Stimulated activated naive CD8-positive, alpha-beta T cell treated with anti-CD3 and anti-CD28 coated beads, Interleukin-15, Interleukin-2, amounts not matched to agents 100 ng/mL and 50 ng/mL, for 24 hours (primary cell): ENCODE data around the gene TMEM18.

Experiments used
- H3K27ac Mint-ChIP-seq: one replicate; pipeline ENCODE4 v1.8.0; 2021; ENCODE audit warnings: mild to moderate bottlenecking, mixed read lengths
- H3K27me3 Mint-ChIP-seq: one replicate; pipeline ENCODE4 v1.8.0; 2021; ENCODE audit warnings: mixed read lengths
- H3K36me3 Mint-ChIP-seq: one replicate; pipeline ENCODE4 v1.8.0; 2021; ENCODE audit warnings: low read depth, mixed read lengths
- H3K4me1 Mint-ChIP-seq: one replicate; pipeline ENCODE4 v1.8.0; 2021; ENCODE audit warnings: low read depth, mixed read lengths
- H3K4me3 Mint-ChIP-seq: one replicate; pipeline ENCODE4 v1.8.0; 2021; ENCODE audit warnings: mild to moderate bottlenecking, mixed read lengths
- H3K9me3 Mint-ChIP-seq: one replicate; pipeline ENCODE4 v1.8.0; 2021; ENCODE audit warnings: mixed read lengths

Gene TMEM18

DNA sequence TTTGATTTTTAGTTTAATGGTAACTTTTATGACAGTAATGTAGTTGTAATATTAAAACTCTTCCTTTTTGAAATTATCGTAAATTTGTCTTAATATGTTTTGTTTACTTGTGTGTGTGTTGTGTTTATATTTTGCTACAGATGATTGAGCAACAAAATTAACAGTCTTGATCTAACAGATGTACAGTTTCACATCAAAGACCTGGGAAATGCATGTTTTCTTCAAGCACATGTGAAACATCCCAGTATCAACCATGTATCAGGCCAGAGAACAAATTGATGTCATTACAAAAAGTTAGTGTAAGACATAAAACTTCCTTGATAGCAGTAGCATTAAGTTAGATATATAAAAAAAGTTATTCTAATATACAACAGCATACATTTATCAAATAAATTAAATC, 45.5 kb downstream of the TMEM18 start:
- no peaks in the 10 kb centered on the region for H3K36me3 Mint-ChIP-seq
- no peak overlapping the region for H3K4me3 Mint-ChIP-seq
- H3K4me1 Mint-ChIP-seq = no peaks in the 10 kb centered on the region
- H3K9me3 Mint-ChIP-seq = no peaks in the 10 kb centered on the region
- H3K27me3 Mint-ChIP-seq = peaks cover 10% of the 10 kb centered on the region
- no peak overlapping the region for H3K27ac Mint-ChIP-seq

DNA sequence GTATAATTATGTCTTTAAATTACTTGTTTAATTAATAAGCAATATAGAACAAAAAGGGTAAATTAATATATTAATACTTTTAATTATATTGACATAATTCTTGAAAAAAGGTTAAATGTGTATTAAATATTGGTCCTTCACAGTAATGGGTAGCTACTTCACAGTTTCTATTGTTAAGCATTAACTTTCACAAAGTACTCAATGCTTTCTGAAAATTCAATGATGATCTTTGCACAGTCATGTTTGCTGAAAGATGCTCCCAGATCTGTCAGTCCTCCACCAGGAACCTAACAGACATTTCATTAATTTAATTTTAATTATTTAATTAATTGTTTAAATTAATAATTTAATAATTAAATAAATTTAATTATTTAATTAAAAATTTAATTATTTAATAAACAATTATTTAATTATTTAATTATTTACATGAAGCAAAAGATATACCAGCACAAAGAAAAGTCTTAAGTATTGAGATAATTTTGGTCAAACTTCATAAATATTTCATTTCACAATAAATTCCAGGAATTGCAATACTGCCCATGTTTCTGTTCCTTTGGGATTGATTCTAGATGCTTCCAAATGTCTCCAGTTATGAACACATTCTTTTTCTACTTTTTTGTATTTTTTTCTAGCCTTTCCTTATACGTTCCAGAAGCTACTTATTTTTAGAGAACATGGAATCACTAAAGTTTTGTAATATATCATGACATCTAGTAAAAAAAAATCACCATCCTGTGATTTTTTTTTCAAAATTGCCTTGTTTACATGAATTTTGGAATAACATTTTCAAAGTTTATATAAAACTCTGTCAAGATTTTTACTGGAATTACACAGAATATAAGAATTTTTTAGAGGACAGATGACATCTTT, 46.5 kb downstream of the TMEM18 start:
- no peak overlapping the region for H3K4me3 Mint-ChIP-seq
- H3K27ac Mint-ChIP-seq = no peak overlapping the region
- H3K27me3 Mint-ChIP-seq = peaks cover 10% of the 10 kb centered on the region
- H3K9me3 Mint-ChIP-seq = no peaks in the 10 kb centered on the region
- no peaks in the 10 kb centered on the region for H3K36me3 Mint-ChIP-seq
- no peaks in the 10 kb centered on the region for H3K4me1 Mint-ChIP-seq

GRCh38 chr2:629961-630360, 47.2 kb downstream of the TMEM18 start:
- Mint-ChIP-seq H3K9me3 (no peaks in the 10 kb centered on the region), H3K27me3 (peaks cover 10% of the 10 kb centered on the region), H3K36me3 (no peaks in the 10 kb centered on the region), H3K4me1 (no peaks in the 10 kb centered on the region), H3K27ac (no peak overlapping the region), H3K4me3 (no peak overlapping the region)

DNA sequence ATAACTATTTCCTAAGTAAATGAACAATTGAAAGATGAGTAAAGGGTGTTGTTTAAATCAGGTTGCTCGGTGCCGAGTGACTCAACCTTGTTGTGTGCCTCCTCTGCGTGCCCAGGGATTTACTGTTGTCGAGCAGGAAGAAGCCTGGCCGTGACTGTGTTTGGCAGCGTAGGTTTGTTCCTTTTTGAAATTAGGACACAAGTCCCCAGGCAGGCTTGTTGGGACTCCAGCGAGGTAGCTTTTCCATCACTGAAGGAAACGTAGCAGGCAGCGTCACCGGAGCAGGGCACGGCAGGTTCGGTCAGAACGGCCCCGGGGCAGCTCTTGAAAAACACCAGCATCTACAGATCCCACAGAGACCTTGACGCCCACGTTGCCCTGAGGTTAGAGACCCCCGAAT, 48.6 kb downstream of the TMEM18 start:
- Mint-ChIP-seq H3K27ac (no peak overlapping the region), H3K4me1 (no peaks in the 10 kb centered on the region), H3K4me3 (no peak overlapping the region), H3K9me3 (no peaks in the 10 kb centered on the region), H3K36me3 (no peaks in the 10 kb centered on the region), H3K27me3 (peaks cover 10% of the 10 kb centered on the region)

GRCh38 chr2:627926-628560, 49.2 kb downstream of the TMEM18 start:
- no peaks in the 10 kb centered on the region for H3K4me1 Mint-ChIP-seq
- H3K9me3 Mint-ChIP-seq = no peaks in the 10 kb centered on the region
- peaks cover 10% of the 10 kb centered on the region for H3K27me3 Mint-ChIP-seq
- no peaks in the 10 kb centered on the region for H3K36me3 Mint-ChIP-seq
- no peak overlapping the region for H3K4me3 Mint-ChIP-seq
- H3K27ac Mint-ChIP-seq = no peak overlapping the region

DNA sequence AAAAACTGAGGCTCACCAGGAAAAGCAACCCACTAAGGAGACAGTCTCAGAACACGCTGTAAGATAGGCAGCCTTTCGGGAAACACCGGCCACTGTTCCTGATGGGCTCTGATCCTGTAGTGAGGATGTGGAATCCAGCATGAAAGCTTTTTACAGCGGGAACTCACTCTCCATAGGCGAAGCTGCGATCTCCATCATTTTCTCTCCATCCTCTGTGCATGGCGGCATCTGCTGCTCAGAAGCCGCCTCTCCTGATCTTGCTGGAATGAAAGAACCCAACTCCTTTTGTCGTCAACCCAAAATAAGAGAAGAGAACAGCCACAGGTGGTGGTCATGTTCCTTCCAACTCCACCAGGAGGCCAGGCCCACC, 49.9 kb downstream of the TMEM18 start:
- H3K4me1 Mint-ChIP-seq = no peaks in the 10 kb centered on the region
- H3K4me3 Mint-ChIP-seq = no peak overlapping the region
- no peaks in the 10 kb centered on the region for H3K9me3 Mint-ChIP-seq
- no peaks in the 10 kb centered on the region for H3K36me3 Mint-ChIP-seq
- H3K27ac Mint-ChIP-seq = no peak overlapping the region
- H3K27me3 Mint-ChIP-seq = peaks cover 10% of the 10 kb centered on the region

- Mint-ChIP-seq H3K36me3 (no peaks in the 10 kb centered on the region), H3K9me3 (no peaks in the 10 kb centered on the region), H3K27me3 (peaks cover 10% of the 10 kb centered on the region), H3K27ac (no peak overlapping the region), H3K4me3 (no peak overlapping the region), H3K4me1 (no peaks in the 10 kb centered on the region)
Observed at GRCh38 chr2:626491-627339, 50.5 kb downstream of the TMEM18 start.

DNA sequence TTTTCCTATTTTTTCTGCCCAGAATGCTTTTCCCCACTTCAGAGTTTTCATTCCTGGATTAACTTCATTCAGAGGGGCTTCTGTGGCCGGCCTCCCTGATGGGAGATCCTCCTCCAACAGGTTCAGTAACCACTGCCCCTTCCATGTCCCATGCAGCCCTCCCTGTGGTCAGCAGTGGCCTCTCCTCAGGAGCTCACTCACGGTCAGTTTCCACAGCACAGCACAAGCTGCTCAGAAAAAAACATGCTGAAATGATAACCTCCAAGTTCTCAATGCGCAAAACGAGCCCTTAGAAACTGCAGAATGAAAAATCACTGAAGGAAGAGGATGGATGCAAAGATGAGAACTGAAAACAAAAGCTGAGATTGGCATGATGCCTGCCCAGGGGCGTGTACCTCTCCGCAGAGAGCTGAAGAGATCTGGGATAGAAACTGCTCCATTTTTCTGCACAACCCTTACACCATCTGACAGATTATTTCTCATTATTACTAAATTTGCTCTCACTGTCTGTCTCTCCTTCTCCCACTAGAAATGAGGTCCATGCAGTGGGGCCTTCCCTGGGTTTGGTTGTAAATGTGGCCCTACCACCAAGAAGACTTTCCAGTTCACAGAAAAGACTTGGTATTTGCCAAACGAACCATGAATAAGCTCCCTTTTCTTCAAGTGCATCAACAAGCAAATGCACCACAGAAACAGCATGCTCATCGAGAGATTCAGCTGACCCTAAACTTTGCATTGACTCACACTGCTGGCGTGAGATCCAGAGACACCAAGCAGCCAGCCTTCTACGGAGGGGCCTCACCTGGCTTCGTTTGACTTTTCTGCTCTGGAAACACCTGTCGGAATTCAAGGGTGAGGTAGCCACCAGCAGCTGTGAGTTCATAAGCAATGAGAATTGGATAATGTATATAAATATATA, 51.5 kb downstream of the TMEM18 start:
- Mint-ChIP-seq H3K27ac (no peak overlapping the region), H3K4me3 (no peak overlapping the region), H3K4me1 (no peaks in the 10 kb centered on the region), H3K9me3 (no peaks in the 10 kb centered on the region), H3K36me3 (no peaks in the 10 kb centered on the region), H3K27me3 (peaks cover 10% of the 10 kb centered on the region)

GRCh38 chr2:624551-625347, 52.5 kb downstream of the TMEM18 start:
- Mint-ChIP-seq H3K27me3 (peaks cover 6% of the 10 kb centered on the region), H3K27ac (no peak overlapping the region)

GRCh38 chr2:624096-624495, 53.1 kb downstream of the TMEM18 start:
- H3K9me3 Mint-ChIP-seq = no peaks in the 10 kb centered on the region
- no peak overlapping the region for H3K4me3 Mint-ChIP-seq
- no peaks in the 10 kb centered on the region for H3K36me3 Mint-ChIP-seq
- H3K27ac Mint-ChIP-seq = no peak overlapping the region
- no peaks in the 10 kb centered on the region for H3K4me1 Mint-ChIP-seq
- H3K27me3 Mint-ChIP-seq = peaks cover 4% of the 10 kb centered on the region

More at GRCh38 chr2:624551-625347, 52.5 kb downstream of the TMEM18 start:
- Mint-ChIP-seq H3K4me3 (no peak overlapping the region), H3K4me1 (no peaks in the 10 kb centered on the region), H3K9me3 (no peaks in the 10 kb centered on the region), H3K36me3 (no peaks in the 10 kb centered on the region)

GRCh38 chr2:623130-623922, 53.9 kb downstream of the TMEM18 start:
- Mint-ChIP-seq H3K4me3 (no peak overlapping the region), H3K9me3 (no peaks in the 10 kb centered on the region), H3K4me1 (no peaks in the 10 kb centered on the region), H3K36me3 (no peaks in the 10 kb centered on the region), H3K27ac (no peak overlapping the region), H3K27me3 (peaks cover 3% of the 10 kb centered on the region)

GRCh38 chr2:622357-622756, 54.8 kb downstream of the TMEM18 start:
- H3K4me1 Mint-ChIP-seq = no peaks in the 10 kb centered on the region
- H3K4me3 Mint-ChIP-seq = no peak overlapping the region
- peaks cover 6% of the 10 kb centered on the region for H3K27me3 Mint-ChIP-seq
- peaks cover 5% of the 10 kb centered on the region for H3K9me3 Mint-ChIP-seq
- no peaks in the 10 kb centered on the region for H3K36me3 Mint-ChIP-seq
- H3K27ac Mint-ChIP-seq = no peak overlapping the region
